ENCODE data around the gene NRTN.
A peak's percentile ranks its signal among the peaks of the same experiment; 100 is the strongest.

The NRTN gene

GRCh38 chr19:5790559-5791520 lies 14.0 kb upstream of the NRTN start, which contains the start of gene DUS3L:
Gene DUS3L (minus strand): TSS chr19:5791163. CDS start chr19:5791141, 22 bp downstream.
- DNase-seq (ENCODE audit: low read depth in 3 of 3) = peak; percentile 92 to 95 (median 94)

- DNase-seq (ENCODE audit: low read depth in 3 of 3) = no peak
Observed at GRCh38 chr19:5792224-5792623, 12.6 kb upstream of the NRTN start.

DNA sequence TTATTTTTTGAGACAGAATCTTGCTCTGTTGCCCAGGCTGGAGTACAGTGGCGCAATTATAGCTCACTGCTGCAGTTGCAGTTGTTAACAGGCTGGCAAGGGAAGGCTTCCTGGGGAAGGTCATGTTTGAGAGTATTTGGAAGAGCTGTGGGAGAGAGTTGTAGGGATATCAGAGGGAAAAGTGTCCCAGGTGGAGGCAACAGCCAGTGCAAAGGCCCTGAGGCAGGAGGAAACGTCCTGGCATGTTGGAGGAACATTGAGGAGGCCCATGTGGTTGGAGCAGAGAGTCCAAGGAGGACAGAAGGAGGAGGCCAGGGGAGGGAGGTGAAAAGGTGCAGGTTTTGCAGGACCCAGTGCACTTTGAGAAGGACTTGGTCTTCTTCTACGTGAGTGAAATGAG lies 11.7 kb upstream of the NRTN start:
- no peak for DNase-seq (ENCODE audit: low read depth in 3 of 3)

DNA sequence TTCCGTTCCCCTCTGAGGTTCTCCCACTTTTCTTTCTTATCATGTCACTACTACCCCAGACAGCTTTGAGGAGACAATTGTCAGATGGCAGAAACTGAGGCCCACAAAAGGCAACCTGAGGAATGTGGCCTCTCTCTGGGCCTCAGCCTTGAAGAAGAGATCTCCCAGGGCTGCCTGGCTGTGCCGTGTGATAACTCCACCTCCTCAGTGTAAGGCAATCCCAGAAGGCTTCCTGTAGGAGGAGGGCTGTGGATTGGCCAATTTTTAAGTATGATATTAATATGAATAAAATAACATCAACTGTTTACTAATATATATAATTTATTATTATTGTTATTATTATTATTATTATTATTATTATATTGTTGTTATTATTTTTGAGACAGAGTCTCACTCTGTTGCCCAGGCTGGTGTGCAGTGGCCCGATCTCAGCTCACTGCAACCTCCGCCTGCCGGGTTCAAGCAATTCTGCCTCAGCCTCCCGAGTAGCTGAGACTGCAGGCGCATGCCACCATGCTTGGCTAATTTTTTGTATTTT lies 9.4 kb upstream of the NRTN start:
- DNase-seq (ENCODE audit: low read depth in 3 of 3) = no peak

GRCh38 chr19:5798244-5798643 lies 6.6 kb upstream of the NRTN start:
- no peak for DNase-seq (ENCODE audit: low read depth in 3 of 3)

DNA sequence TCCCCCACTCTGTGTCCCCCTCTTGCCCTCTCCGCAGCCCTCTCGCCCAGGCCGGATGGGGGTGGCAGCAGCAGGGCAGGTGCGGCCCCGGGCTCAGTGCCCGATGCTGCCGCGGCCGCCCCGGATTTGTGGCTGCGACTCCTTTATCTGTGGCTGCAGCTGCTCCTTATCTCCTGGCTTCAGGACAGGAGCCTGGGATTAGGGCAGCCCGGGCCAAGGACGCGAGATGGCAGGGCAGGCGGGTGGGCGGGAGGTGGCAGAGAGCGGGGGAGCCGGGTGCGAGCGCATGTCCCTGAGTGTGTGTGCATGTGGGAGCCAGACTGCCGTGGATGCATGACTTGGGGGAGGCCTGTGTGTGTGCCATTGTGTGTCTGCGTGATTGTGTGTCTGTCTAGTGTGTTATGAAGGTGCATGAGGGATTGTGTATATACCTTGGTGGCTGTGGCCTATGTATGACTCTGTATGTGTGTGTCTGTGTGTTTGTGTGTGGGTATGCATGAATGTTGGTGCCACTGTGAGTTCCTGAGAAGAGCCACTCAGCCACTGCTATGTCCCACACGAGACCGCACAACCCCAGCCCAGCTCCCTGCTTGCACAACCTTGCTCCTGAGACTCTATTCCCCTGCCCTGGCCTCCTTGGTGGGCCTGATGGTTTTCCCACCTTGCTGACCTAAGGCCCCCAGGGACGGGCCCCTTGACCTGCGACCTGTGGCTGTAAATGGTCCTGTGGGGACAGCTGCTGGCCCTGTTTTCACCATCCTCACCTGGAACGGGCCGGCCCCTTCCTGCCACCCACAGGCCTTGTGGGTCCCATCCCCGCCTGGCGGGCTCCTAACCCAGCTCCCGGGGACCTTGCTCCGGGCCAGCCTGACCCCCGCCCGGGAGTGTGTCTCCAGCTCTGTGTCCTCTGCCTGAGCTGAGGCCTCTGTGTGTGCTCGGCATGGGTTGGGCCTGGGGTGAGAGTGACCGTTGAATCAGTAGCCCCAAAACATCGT lies 5.3 kb upstream of the NRTN start:
- DNase-seq (ENCODE audit: low read depth in 3 of 3) = no peak

GRCh38 chr19:5800361-5801270 lies 4.3 kb upstream of the NRTN start:
- no peak for DNase-seq (ENCODE audit: low read depth in 3 of 3)

GRCh38 chr19:5801796-5802619 lies 2.9 kb upstream of the NRTN start:
- no peak for DNase-seq (ENCODE audit: low read depth in 3 of 3)

DNA sequence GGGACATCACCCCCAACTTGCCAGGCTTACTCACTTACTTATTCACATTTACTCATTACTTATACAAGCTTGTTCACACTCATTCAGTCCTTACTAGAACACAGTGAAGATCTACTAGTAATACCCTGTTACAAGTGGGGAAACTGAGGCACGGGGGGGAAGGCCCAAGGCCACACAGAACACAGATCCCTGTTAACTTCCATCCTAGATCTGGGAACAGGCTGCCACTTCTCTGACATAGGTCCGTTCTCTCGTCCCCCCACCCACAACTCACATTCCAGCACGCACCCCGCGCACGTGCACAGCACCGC lies 1.5 kb upstream of the NRTN start:
- DNase-seq (ENCODE audit: low read depth in 3 of 3) = no peak

DNA sequence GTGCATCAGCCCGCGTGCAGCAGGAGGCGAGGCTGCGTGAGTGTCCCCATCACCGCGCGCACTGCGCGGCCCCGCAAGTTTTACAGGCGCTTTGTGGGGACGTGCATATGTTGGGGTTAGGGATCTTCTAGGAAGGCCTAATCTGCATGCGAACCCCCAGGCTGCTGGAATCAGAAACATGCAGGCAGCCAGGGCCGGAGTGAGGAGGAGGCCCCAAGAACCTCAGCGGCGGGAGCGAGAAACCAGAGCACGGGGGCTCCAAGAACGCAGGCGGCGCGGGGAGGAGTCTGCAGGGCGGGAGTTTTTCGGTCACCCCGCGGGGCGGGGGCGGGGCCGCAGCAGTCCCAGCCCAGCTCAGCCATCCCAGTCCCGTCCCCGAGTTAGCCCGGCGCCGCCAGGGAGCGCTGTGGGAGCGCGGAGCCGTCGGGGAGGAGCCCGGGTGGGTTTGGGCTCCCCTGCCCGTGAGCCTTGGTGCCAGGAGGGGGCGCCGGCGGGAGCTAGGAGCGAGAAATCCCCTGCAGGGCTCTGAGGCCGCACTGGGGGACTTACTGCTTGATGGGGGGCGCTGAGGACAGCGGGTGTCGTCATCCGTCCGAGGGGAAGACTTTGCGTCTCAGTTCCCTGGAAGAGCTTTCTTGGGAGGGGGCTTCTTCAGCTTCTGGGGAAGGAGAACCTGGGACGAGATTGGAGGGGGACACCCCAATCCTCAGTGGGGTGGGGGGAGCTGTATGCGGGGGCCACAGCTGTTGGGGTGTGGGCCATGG lies 933 bp upstream of the NRTN start:
- DNase-seq (ENCODE audit: low read depth in 3 of 3) = peak; percentile 79 to 86 (median 83)

GRCh38 chr19:5805462-5806132 lies 730 bp downstream of the NRTN start:
- DNase-seq (ENCODE audit: low read depth in 3 of 3) = peak in 2 of 3 experiments; percentile 36 to 48

- DNase-seq (ENCODE audit: low read depth in 3 of 3) = no peak
Observed at GRCh38 chr19:5806133-5806489, 1.2 kb downstream of the NRTN start.

DNA sequence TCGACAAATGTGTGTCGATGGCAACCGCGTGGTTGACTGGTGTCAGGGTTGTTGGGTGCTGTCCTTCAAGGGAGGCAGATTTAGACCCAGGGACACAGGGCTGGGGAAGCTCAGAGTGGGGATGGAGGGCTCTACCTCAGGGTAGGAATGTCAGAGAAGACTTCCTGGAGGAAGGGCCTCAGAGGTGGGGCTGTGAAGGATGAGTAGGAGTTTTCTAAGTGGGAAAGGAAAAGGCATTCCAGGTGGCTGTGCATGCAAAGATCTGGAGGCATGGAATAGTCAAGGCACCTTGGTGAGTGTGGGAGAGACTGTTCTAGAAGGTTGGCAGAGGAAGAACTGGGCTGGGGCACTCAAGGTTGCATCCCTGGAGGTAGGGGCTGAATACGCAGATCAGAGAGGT lies 2.0 kb downstream of the NRTN start:
- no peak for DNase-seq (ENCODE audit: low read depth in 3 of 3)

DNA sequence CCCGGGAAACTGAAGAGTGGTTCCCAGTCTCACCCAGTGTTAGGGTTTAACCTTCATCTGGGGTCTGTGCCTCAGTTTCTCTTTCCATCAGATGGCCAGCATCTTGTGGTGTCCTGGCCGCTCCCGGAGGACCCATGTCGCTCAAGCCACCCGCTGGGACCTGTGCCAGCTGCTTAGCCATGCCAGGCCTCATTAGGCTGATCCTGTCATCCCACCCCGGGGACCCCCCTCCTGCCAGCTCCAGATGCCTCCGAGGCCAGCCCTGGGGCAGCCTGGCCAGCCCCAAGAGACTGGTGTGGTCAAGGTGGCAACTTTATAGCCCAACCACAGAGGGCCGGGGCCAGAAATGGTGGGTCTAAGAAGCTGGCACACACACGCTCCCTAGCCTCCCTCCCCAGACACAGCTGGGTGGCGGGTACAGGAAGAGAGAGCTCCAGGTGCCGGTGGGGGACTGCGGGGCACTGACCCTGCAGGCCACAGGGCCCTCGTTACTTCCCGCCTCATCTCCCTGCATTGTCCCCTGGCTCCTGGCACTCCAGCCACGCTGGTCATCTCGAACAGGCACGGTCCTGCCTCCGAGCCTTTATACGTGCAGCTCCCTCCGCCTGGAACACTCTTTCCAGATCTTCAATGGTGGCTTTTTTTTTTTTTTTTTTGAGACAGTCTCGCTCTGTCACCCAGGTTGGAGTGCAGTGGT lies 3.4 kb downstream of the NRTN start:
- DNase-seq (ENCODE audit: low read depth in 3 of 3) = no peak

- no peak for DNase-seq (ENCODE audit: low read depth in 3 of 3)
Observed at GRCh38 chr19:5809053-5809452, 4.2 kb downstream of the NRTN start.

DNA sequence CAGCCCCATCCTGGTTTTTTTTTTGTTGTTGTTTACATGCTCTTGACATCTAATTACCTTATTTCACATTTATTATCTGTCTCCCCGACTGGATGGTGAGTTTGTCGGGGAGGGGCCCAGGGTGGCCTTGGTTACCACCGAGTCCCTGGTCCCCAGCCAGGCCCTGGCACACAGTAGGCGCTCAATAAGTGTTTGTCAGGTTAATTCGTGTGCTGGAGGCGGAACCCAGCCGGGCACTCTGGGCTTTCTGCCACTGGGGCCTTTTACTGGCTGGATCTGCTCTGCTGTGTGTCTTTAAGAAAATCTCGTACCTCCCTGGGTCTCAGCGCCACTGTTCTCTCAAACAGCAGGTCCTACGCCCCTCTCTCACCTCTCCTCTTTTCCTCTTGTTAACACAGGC lies 4.6 kb downstream of the NRTN start:
- DNase-seq (ENCODE audit: low read depth in 3 of 3) = no peak

DNA sequence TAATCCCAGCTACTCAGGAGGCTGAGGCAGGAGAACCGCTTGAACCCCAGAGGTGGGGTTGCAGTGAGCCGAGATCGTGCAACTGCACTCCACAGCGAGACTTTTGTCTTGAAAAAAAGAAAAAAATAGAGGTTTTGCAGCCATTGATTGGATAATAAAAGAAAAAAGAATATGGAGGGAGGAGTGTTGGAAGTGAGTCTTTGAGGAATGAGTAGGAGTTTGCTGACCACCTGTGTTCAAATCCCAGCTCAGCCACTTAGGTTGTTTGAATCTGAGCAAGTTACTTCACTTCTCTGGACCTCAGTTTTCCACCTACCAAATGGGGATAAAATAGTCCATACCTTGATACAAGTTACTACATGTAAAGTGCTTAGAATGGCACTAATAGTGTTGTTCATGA lies 6.2 kb downstream of the NRTN start:
- no peak for DNase-seq (ENCODE audit: low read depth in 3 of 3)

DNA sequence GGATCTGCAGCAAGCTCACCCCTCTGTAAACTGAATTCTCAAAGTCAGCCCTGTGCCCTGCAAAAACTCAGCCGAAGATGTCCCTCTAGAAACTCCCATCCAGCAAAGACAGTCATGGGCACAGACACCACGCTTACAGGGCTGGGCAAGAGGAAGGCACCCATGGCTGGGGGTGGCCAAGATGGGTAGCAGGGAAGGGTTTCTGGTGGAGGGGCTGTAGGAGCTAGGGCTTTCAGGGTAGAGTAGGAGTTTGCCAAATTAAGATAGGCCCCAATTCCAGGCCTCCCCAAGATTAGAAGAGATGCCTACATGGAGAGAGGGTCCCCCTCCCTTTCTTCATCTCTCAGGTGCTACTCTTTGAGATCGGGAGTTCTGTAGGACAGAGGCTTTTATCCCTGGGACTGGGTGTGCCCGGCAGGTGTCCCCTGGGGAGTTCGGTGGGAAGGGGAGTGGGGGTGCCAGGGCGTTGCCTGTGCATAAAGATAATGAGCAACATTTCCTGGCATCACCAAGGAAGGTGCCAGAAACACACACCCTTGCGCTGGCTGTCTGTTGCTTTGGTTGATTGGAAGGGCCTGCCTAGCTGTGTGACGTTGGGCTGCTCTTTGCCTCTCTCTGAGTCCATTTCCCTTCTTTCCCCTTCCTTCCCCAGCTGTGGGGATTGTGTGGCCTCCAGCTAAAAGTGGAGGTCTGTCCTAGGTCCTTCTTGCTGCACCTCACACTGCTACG lies 9.4 kb downstream of the NRTN start:
- no peak for DNase-seq (ENCODE audit: low read depth in 3 of 3)
